Activated T-helper 1 cell treated with Interleukin-2 at 50 U/mL for 16 hours (primary cell): ENCODE results near the gene FMNL1.

Experiments used
- DNase-seq: peaks from one replicate; pipeline ENCODE4 v3.0.0-alpha.2; 2020; ENCODE audit warnings: low read depth

Gene FMNL1

GRCh38 chr17:45283711-45284110 is 62.0 kb downstream of the FMNL1 start:
- DNase-seq, result no peak

DNA sequence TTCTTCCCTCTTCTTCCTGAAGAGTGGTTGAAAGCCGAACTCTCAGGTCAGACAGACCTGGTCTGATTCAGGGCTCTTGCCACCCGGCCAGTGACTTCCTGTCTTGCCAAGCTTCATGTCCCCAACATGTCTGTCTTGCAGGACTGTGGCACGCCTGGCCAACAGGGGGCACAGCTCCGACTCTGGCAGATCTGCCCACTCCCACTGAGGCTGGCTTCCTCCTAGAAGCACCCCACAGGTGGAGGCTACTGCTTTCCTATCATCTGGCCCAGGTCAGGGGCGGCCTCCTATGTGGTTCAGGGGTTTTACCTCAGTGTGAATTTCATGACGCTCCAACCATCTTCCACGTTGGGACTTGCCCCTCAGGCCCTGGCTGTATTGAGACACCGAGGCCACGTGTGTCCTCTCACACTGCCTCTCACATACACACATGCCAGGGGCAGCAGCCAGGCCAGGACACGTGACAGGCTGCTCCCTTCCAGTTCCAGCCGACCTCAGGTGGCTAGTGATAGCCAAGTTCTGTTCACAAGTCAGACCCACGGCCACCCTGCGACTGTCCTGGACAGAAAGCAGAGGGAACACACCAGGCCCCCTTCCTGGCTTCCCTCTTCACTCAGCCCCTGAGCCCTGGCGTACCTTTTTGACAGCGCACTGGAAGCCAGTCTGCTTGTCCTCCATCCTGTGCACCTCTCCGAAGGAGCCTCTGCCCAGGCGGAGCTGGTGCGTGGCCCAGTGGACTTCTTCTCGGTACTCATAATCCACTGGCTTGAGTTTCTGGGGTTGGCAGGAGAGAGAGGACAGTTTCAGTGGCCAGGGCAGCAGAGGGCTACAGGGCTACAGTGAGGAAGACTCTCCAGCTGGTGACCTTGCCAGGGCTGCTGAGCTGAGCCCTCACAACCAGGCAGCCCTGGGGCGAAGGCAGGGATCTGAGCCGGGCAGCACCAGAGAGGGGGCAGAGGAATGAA is 62.8 kb downstream of the FMNL1 start:
- peak; percentile 18 for DNase-seq

- no peak for DNase-seq
Measured at GRCh38 chr17:45286286-45286685, 64.6 kb downstream of the FMNL1 start.

GRCh38 chr17:45287526-45288500 is 66.1 kb downstream of the FMNL1 start:
- no peak for DNase-seq

- DNase-seq, result no peak
Measured at GRCh38 chr17:45288825-45289224, 67.1 kb downstream of the FMNL1 start.

GRCh38 chr17:45289301-45290268 is 67.9 kb downstream of the FMNL1 start:
- no peak for DNase-seq

GRCh38 chr17:45290269-45290765 is 68.6 kb downstream of the FMNL1 start:
- no peak for DNase-seq

DNA sequence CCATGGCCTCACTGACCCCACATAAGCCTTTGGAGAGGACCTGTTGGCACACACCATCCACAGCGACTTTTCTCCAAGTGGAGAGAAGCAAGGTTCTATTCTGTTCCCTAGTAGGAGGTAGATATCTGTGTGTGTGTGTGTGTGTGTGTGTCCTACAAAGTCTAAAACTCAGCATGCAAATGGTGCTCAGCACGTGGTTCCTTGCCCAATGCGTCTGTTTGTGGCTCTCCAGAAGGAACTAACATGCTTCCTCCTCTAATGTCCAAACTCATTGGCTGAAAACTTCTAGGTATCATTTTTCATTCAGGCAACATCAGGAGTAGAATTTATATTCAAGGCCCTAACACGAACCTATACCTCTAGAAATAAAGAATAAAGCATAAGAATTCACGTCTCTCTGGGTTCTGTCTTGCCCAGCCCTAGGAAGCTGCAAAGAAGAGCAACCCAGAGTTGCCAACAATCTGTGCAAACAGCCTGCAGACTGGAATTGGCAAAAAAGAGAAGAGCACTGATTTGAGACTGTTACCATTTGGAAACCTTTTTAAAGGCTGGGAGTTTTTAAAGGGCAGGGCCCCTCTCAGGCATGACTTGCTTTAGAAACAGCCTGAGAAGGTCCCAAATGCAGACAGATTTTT is 69.6 kb downstream of the FMNL1 start:
- DNase-seq, result no peak

- no peak for DNase-seq
Measured at GRCh38 chr17:45292696-45293412, 71.2 kb downstream of the FMNL1 start.

DNA sequence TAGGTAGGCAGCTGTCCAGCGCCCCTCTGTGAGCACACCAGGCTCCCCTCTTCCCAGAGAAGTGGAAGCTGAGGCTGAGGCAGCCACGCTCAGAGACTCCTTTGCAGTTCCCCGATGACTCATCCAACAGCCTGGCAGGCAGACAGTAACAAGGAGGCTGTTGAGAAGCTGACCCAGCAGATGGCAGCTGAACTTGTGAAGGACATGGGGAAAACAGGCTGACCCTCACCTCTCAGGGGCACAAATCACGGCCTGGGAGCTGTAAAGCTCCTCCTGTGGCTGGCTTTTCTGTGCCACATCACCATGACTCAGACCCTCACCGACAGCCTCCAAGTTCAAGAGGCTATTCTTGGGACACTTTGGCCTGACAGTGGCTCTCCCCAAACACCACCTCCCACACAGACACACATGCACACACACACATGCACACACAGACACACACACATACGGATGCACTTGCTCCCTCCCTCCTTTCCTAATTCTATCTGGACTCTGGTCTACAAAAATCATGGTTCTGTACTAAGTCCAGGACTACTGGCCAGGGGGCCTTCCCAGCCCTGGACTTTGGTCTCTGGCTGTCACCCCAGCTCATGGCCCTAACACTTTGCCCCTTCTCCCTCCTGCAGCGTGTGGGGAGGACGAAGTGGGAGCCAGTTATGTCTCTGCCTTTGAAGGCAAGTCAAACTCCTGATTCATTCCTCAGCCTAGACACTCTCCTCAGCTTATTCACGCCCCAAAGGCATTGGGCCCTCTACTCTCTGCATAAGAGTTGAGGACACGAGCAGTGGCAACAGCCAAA is 71.9 kb downstream of the FMNL1 start:
- no peak for DNase-seq

- no peak for DNase-seq
Measured at GRCh38 chr17:45294506-45294905, 72.8 kb downstream of the FMNL1 start.

GRCh38 chr17:45296003-45296832 is 74.5 kb downstream of the FMNL1 start:
- no peak for DNase-seq

DNA sequence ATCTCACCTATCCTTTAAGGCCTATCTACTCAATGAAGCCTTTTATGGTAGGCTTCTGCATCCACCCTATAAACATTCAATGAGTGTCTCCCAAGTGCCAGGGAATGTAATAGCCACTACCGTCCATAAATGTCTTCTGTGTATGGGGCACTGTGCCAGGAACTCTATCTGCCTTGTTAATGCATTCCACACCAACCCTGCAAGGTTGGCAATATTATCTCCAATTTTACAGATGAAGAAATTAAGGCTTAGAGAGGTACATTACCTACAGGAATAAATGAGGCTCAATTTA is 75.1 kb downstream of the FMNL1 start:
- DNase-seq, result no peak
